H1 (cell line): ENCODE measurements around the gene MPPE1. TPM values are rescaled to one million over a fixed set of nuclear protein-coding genes. Genes with fewer than 3 reads are reported as not detected.

Experiments
- PHF8 ChIP-seq: fragments of 200-600 bp; sonication (generic); conservative IDR thresholded peaks from 2 replicates; pipeline ENCODE4 v1.7.1; 2012; ENCODE audit warnings: low read depth, mild to moderate bottlenecking, inconsistent platforms, low read length, moderate library complexity
- SAP30 ChIP-seq: fragments of 300-600 bp; sonication (generic); IDR thresholded peaks from 2 replicates; pipeline ENCODE4 v1.7.1; 2012; ENCODE audit warnings: low read length, moderate library complexity, mild to moderate bottlenecking, inconsistent platforms; ENCODE audit not compliant: insufficient read depth, insufficient replicate concordance
- polyA plus RNA-seq, 7 experiments: library from polyadenylated mRNA; depleted of rRNA in 3 of 7; stranded (reverse) in 5 of 7; unstranded in 2 of 7; fragments of >200 nt in 5 of 7; fragments of 200-250 nt in 2 of 7; gene quantifications; 1 replicate in 5 of 7; 2 replicates in 1 of 7; 4 replicates in 1 of 7; pipeline versions ENCODE4 v1.2.1 to v1.2.3, GENCODE V29; 2011 to 2013; ENCODE audit warnings: missing spikeins in 2 of 7, mixed read lengths in 2 of 7
- total RNA-seq: library from RNA; stranded (reverse); fragmentation: NEBNext Ultra II Directional; extraction: Animal tissue kit (Norgen Biotek cat#: 25700); gene quantifications from 2 replicates; pipeline ENCODE4 v1.2.1, GENCODE V29; 2021
- TF ChIP-seq, protein P1 (sequence below): IDR thresholded peaks from 2 replicates; pipeline ENCODE4 v1.6.1; 2012; ENCODE audit warnings: inconsistent platforms

Gene MPPE1
- total and polyA plus RNA-seq, 2 of the 8 experiments (the other 6 are each of a cell fraction or from before 2014, with no cell fraction given), result 13.7 to 20.9 TPM

DNA sequence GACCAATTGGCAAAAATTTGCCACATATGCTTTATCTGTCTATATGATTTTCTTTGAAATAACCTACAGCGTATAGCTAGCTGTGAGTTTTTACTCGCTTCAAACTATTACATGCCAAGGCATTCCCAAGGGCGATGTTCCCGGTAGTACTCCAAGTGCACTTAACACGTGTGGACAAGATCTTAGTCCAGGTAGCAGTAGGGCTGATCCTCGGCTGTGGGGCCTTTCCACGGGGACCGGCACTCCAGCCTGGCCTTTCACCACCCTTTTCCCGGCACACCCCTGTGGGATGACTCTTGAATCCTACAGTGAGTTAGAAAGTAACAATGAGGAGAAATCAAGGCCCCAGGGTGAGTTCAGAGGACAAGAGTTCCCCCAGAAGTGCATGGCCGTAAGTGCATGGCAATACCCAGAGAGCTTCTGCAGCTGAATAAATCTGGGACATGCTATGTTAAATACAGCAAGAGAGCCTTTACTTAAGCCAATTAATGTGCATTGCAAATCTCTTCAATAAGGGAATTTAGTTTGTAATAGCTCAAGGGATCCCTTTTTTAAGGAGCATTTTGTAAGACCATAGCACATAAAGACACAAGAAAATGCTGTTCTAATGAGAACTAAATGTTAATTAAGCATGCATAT, 30.5 kb downstream of the MPPE1 start (continued):
- no peak for TF ChIP-seq SAP30
- TF ChIP-seq, protein P1, sequence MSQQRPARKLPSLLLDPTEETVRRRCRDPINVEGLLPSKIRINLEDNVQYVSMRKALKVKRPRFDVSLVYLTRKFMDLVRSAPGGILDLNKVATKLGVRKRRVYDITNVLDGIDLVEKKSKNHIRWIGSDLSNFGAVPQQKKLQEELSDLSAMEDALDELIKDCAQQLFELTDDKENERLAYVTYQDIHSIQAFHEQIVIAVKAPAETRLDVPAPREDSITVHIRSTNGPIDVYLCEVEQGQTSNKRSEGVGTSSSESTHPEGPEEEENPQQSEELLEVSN, result no peak
- no peak for TF ChIP-seq PHF8
